Measurements from ENCODE around the gene SMAD3.

SMAD3 gene

DNA sequence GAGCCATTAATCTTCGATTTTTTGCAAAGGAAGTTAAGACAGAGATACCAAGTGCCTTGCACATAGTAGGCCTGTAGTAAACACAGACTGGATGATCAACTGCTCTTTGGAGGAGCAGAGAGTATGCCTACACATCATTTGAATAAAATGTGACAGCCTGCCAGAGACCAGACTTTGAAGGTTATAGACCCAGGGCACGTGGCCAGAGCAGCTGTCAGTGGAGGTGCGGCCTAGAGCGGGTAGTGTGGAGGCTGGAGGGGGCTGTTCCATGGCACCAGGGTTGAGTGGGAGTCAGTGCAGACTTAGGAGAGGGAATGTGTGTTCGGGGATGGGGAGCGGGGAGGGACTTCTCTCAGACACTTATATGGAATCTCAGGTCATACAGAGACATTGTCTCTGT lies 80.8 kb downstream of the SMAD3 start:
- DNase-seq, result peak; percentile 79

GRCh38 chr15:67146875-67147381 lies 81.5 kb downstream of the SMAD3 start:
- peak; percentile 49 for DNase-seq

GRCh38 chr15:67147396-67147949 lies 82.1 kb downstream of the SMAD3 start:
- no peak for DNase-seq

DNA sequence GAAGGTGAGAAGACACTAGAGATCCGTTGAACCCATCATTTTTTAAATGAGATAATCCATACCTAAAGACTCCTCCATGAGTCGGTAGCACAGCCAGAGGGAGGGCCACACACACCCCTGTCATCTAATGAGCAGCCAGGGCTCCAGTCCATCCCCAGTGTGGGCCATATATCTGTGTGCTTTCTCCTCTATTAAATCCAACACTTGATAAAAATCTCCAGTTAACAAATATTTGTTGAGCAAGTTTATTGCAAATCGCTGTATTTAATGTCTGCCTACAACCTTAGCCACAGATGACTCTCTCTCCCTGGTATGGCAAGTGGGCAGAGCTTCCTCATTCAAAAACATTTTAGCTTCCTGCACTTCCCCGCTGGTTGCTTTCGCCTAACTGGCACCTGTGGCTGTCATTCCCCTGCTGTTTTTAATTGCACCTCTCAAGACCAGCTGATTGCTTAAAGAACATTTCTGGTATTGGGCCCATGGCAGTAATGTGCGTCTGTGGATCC lies 82.8 kb downstream of the SMAD3 start:
- peak; percentile 5 for DNase-seq

DNA sequence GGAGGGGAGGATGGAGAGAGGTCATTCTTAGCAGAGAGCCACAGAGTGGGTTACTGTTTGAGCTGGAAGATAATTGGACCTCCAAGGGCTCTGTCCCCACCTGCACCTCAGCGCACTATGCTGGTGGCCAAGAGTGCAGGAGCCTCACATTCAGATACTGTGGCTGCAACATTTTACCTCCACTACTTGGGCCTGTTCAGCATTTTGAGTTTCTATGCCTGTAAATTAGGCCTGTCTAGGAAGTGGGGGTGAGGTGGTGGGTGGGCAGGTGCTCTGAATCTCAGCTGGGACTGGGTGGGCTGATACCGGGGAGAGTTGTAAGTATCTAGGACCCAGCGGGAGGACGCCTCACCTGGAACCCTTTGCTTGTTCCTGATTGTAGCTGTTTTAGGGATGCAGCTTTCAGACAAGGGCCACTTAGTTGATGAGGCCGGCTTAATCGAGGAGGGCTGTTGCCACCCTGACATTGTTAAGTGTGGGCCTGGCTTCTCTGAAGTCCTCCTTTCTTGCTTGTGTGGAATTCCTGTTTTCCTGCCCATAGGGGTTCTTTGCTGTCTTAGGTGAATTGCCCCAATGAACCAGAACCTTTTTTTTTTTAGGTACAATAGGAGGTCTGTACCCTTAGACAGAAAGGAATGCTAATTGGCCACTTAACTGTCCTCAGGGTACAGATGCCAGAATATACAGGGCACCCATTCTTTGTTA lies 83.8 kb downstream of the SMAD3 start:
- peak; percentile 29 for DNase-seq

DNA sequence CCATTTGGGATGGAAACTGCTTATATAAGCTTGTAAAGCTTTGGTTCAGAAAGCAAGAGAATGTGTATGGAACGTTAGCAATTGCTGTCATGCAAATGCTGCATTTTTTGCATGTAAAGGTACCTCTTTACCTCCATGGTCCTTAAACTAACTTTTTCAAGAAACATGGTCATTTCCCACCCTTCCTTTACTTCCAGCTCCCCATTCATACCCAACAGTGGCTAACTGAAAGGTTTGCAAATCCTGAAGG lies 84.3 kb downstream of the SMAD3 start:
- no peak for DNase-seq

DNA sequence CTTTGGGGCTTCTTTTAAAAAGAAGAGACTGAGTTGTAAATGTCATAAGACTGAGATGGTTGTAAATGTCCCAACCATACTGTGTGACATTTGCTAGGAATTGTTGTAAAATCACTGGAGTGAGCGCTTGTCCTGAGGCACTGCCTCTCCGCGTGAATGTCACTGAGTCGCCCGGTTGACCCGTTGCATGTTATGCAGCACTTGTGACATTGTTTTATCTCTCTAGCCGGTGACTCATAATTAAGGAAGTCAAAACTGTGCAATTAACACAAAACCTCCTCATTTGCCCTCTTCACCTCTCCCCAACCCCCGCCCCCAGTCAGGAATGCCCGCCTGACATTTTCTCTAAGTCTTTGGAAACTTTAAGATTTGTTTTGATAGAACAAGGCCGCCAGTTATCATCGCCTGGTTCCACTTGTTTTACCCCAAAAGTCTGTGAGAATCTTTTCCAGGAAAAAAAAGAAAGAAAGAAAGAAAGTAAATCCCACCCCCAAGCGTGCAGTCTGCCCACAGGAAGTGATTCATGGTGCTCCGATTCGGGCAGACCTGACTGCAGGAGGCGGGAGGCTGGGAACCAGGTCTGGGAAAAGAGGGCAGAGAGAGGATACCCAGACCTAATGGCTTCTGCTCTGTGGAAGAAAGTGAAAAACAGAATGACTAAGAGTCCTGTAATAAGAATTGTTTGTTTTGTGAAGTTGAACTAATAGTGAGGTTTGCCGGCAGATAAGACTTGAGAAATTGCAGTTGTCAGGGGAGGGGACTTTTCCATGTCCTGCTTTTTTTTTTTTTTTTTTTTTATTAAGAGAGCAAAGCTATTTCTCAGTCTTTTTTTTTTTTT lies 84.8 kb downstream of the SMAD3 start:
- DNase-seq, result no peak

GRCh38 chr15:67152429-67152828 lies 87.0 kb downstream of the SMAD3 start:
- peak; percentile 21 for DNase-seq

- DNase-seq, result peak; percentile 11
These were observed 87.6 kb downstream of the SMAD3 start for GRCh38 chr15:67153044-67153443.

GRCh38 chr15:67154249-67154648 lies 88.8 kb downstream of the SMAD3 start:
- no peak for DNase-seq

- peak; percentile 2 for DNase-seq
These were observed 91.0 kb downstream of the SMAD3 start for GRCh38 chr15:67156426-67156825.

DNA sequence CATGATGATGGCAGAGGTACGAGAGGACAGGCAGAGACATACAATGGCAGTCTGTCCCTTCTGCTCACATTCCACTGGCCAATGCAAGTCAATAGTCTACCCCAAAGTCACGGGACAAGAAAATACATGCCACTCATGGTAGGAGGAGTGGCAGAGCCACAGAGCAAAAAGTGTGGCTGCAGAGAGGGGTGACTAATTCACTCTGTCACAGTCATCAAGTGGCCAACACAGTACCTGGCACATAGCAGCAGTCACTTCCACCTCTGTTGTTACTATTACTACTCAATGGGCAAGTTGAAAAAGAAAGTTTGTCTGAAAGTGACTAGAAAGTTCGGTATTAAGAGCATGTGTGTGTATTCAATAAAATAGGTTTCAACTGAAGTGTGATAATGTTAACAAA lies 91.4 kb downstream of the SMAD3 start:
- DNase-seq, result peak; percentile 17

- DNase-seq, result peak; percentile 45
These were observed 92.3 kb downstream of the SMAD3 start for GRCh38 chr15:67157521-67158252.

DNA sequence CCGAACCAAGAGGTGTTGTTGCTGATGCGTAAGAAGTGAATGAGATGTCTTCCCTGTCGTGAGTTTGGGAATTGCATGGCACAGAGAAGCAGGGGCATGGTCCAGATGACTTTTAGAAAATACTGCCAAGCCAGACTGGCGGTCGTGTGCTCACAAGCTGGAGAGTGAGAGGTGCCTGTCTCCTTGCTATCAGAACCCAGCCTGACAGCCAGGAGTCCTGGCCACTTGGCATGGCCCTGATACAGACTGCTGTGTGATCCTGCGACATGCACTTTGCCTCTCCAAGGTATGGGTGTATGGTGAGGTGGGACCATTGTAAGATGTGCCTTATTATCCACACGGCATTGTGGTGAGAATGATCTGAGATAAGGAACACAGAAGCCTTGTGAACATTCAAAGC lies 93.0 kb downstream of the SMAD3 start:
- peak; percentile 34 for DNase-seq

GRCh38 chr15:67161412-67161811 lies 96.0 kb downstream of the SMAD3 start:
- peak; percentile 20 for DNase-seq

GRCh38 chr15:67161881-67162280 lies 96.5 kb downstream of the SMAD3 start:
- DNase-seq, result peak; percentile 32

GRCh38 chr15:67163180-67163579 lies 97.8 kb downstream of the SMAD3 start:
- no peak for DNase-seq

GRCh38 chr15:67164401-67164791 lies 99.0 kb downstream of the SMAD3 start:
- DNase-seq, result peak; percentile 32

DNA sequence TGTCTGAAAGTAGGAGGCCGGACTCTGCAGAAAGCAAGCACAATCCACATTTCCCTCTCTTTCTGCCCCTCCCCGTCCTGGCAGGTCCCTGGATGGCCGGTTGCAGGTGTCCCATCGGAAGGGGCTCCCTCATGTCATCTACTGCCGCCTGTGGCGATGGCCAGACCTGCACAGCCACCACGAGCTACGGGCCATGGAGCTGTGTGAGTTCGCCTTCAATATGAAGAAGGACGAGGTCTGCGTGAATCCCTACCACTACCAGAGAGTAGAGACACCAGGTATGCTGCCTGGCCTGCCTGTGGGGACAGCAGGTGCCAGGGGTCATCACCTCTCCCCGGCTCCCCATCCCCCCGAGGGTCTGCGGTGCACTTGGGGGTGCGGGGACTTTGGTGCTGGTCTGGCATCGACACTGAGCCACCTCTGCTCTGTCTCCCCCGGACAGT lies 99.4 kb downstream of the SMAD3 start:
- DNase-seq, result peak; percentile 34

DNA sequence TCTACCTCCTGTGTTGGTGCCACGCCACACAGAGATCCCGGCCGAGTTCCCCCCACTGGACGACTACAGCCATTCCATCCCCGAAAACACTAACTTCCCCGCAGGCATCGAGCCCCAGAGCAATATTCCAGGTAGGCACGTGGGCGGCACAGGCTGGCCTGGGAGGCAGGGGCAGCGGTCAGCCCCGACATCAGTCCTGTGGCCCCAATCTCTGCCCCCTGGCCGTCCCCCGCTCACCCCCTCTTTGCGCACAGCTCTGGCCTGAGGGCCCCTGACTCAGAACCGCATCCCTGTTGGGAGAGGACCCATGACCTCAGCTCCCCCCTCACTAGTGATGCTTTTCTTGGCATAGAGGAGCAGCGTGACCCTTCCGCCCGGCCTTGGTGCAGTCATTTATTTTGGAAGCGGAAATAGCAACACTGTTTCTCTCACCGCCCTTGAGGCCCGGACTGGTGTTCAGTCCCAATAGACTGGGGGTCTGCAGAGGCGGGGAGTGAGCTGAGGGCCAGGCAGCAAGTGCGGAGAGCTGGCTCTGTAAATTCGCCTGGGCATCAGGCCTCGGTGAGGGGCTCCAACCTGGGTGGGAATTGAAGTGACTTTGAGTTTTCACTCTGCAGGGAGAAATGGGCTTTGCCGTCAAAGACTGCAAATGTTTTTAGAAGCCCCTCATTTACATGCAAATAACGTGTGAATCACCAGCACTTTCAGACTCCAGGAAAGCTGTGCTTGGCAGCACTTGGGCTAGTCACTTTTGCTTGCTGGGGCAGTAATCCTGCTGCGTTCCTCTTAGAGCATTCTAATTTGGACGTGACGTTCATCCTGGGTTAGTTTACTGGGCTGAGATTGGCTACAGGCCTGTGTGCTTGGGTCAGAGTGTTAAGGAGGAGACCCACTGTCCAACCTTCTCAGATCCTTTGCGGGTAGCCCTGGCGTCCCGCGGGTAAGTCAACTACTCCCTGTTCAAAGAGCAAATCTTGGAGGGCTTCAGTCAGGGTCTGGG lies 100.2 kb downstream of the SMAD3 start:
- peak; percentile 58 for DNase-seq

DNA sequence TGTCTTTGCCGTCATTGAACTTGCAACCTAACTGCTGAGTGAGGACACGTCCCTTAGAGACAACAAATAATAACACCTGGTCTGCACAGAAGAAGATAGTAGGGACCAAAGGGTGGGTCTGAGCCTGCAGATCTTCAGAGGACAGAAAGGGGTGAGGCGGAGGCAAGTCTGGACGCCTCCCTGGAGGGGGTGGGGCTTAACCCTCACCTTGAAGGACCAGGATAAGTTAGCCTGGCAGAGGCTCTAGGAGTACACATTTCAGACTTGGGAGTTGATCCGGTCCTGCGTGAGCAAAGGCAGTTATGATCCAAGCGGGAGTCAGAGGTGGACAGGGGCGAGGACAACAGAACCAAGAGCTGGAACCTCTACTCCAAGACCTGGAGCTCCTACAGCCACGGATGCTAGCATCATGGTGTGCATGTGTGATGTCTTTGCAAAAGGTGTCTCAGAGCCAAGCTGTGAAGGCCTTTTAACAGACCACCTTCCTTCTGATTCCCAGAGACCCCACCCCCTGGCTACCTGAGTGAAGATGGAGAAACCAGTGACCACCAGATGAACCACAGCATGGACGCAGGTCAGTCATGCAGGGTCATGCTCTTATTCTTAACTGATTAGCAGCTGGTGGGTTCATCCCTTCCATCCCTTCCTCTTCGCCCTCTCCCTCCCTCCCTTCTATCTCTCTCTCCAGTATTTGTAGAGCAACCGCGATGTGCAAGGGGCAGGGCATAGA lies 101.0 kb downstream of the SMAD3 start:
- no peak for DNase-seq

Measured in right forelimb (tissue), 1 donor.